HUES64 (cell line): Measurements from ENCODE around the gene RAPGEF2.
"Not testable (repeated sequence)": the region's sequence is repeated elsewhere in the genome, so short reads cannot be mapped to it uniquely, and the experiment has no call there.

Experiments
- H3K27ac ChIP-seq: 2 replicates; pipeline ENCODE4 v1.7.0; 2013; ENCODE audit warnings: low read depth, low read length, inconsistent platforms
- H3K27me3 ChIP-seq: 2 replicates; pipeline ENCODE4 v1.6.1; 2013; ENCODE audit warnings: mild to moderate bottlenecking, low read length; ENCODE audit not compliant: insufficient read depth
- H3K36me3 ChIP-seq: 2 replicates; pipeline ENCODE4 v1.6.1; 2013; ENCODE audit warnings: mild to moderate bottlenecking, low read length; ENCODE audit not compliant: insufficient read depth
- H3K4me1 ChIP-seq: 2 replicates; pipeline ENCODE4 v1.6.1; 2013; ENCODE audit warnings: mild to moderate bottlenecking, low read length, moderate library complexity; ENCODE audit not compliant: insufficient read depth
- H3K4me3 ChIP-seq: 2 replicates; pipeline ENCODE4 v1.5.1; 2013; ENCODE audit warnings: mild to moderate bottlenecking, low read length, moderate library complexity
- H3K9ac ChIP-seq: 2 replicates; pipeline ENCODE4 v1.6.1; 2013; ENCODE audit warnings: mild to moderate bottlenecking, low read depth, low read length
- H3K9me3 ChIP-seq: 2 replicates; pipeline ENCODE4 v1.6.1; 2013; ENCODE audit warnings: low read depth, low read length; ENCODE audit not compliant: insufficient read depth
- WGBS: fragments of 150-250, 120-280 bp; methylation state at CpG from one replicate; pipeline ENCODE4 v1.1.7; 2013; ENCODE audit warnings: missing lambda C conversion rate; 5-methylcytosine and 5-hydroxymethylcytosine counted together

Gene RAPGEF2

GRCh38 chr4:159370286-159370685 is 267.4 kb downstream of the RAPGEF2 start:
- Histone ChIP-seq H3K4me3 (no peak overlapping the region), H3K9me3 (no peaks in the 10 kb centered on the region), H3K27me3 (no peaks in the 10 kb centered on the region), H3K9ac (no peak overlapping the region), H3K4me1 (no peaks in the 10 kb centered on the region), H3K36me3 (no peaks in the 10 kb centered on the region), H3K27ac (no peak overlapping the region)
- 100% methylated on average over 1 of the region's 1 CpG for WGBS

- no peaks in the 10 kb centered on the region for H3K4me1 ChIP-seq
- no peaks in the 10 kb centered on the region for H3K36me3 ChIP-seq
- WGBS: 75% methylated on average over 3 of the region's 3 CpGs
- H3K27ac ChIP-seq: no peak overlapping the region
- no peak overlapping the region for H3K9ac ChIP-seq
- no peaks in the 10 kb centered on the region for H3K9me3 ChIP-seq
- no peak overlapping the region for H3K4me3 ChIP-seq
- no peaks in the 10 kb centered on the region; the same call in 1 of the 2 replicates for H3K27me3 ChIP-seq
Observed at GRCh38 chr4:159374749-159375530, 272.1 kb downstream of the RAPGEF2 start.

- no peak overlapping the region for H3K27ac ChIP-seq
- WGBS: 97% methylated on average over 4 of the region's 5 CpGs
Observed at GRCh38 chr4:159376289-159376688, 273.4 kb downstream of the RAPGEF2 start.

GRCh38 chr4:159378056-159378616 is 275.3 kb downstream of the RAPGEF2 start:
- H3K9me3 ChIP-seq: no peaks in the 10 kb centered on the region
- H3K4me3 ChIP-seq: no peak overlapping the region
- no peak overlapping the region for H3K27ac ChIP-seq
- H3K27me3 ChIP-seq: peaks cover 27% of the 10 kb centered on the region
- WGBS: 97% methylated on average over 28 of the region's 28 CpGs
- peaks cover 11% of the 10 kb centered on the region for H3K4me1 ChIP-seq
- no peaks in the 10 kb centered on the region for H3K36me3 ChIP-seq
- no peak overlapping the region for H3K9ac ChIP-seq

More at GRCh38 chr4:159376289-159376688, 273.4 kb downstream of the RAPGEF2 start:
- H3K4me1 ChIP-seq: no peaks in the 10 kb centered on the region
- no peaks in the 10 kb centered on the region for H3K36me3 ChIP-seq
- H3K4me3 ChIP-seq: no peak overlapping the region
- H3K27me3 ChIP-seq: peaks cover 13% of the 10 kb centered on the region
- no peak overlapping the region for H3K9ac ChIP-seq
- no peaks in the 10 kb centered on the region for H3K9me3 ChIP-seq

- H3K4me3 ChIP-seq, H3K9ac ChIP-seq, H3K9me3 ChIP-seq, H3K36me3 ChIP-seq, H3K27ac ChIP-seq: not testable (repeated sequence)
- Histone ChIP-seq H3K4me1 (peaks cover 15% of the 10 kb centered on the region), H3K27me3 (peaks cover 28% of the 10 kb centered on the region)
- 96% methylated on average over 10 of the region's 10 CpGs for WGBS
Observed at GRCh38 chr4:159379064-159379463, 276.2 kb downstream of the RAPGEF2 start.

GRCh38 chr4:159379836-159380235 is 277.0 kb downstream of the RAPGEF2 start:
- no peaks in the 10 kb centered on the region for H3K9me3 ChIP-seq
- no peak overlapping the region for H3K27ac ChIP-seq
- no peak overlapping the region for H3K4me3 ChIP-seq
- WGBS: 95% methylated on average over 2 of the region's 2 CpGs
- H3K4me1 ChIP-seq: peaks cover 20% of the 10 kb centered on the region
- H3K36me3 ChIP-seq: no peaks in the 10 kb centered on the region
- no peak overlapping the region for H3K9ac ChIP-seq
- H3K27me3 ChIP-seq: peaks cover 36% of the 10 kb centered on the region

- H3K9ac ChIP-seq: no peak overlapping the region
- peak overlapping the region; percentile 68; the same call in 1 of the 2 replicates for H3K27ac ChIP-seq
- H3K27me3 ChIP-seq: peaks cover 49% of the 10 kb centered on the region
Observed at GRCh38 chr4:159382856-159383561, 280.1 kb downstream of the RAPGEF2 start.

GRCh38 chr4:159383562-159383931 is 280.7 kb downstream of the RAPGEF2 start:
- Histone ChIP-seq H3K4me1 (peaks cover 20% of the 10 kb centered on the region), H3K27ac (peak overlapping the region; percentile 68; the same call in 1 of the 2 replicates), H3K27me3 (peaks cover 49% of the 10 kb centered on the region), H3K9me3 (no peaks in the 10 kb centered on the region; the same call in 1 of the 2 replicates), H3K36me3 (no peaks in the 10 kb centered on the region), H3K9ac (no peak overlapping the region), H3K4me3 (no peak overlapping the region)
- WGBS: 4% methylated on average over 3 of the region's 3 CpGs

More at GRCh38 chr4:159382856-159383561, 280.1 kb downstream of the RAPGEF2 start:
- Histone ChIP-seq H3K36me3 (no peaks in the 10 kb centered on the region), H3K4me1 (peaks cover 20% of the 10 kb centered on the region), H3K9me3 (no peaks in the 10 kb centered on the region; the same call in 1 of the 2 replicates), H3K4me3 (peak overlapping the region; percentile 15)
- WGBS: 8% methylated on average over 8 of the region's 8 CpGs

- Histone ChIP-seq H3K27ac (no peak overlapping the region; the same call in 1 of the 2 replicates), H3K4me3 (no peak overlapping the region), H3K4me1 (peaks cover 20% of the 10 kb centered on the region), H3K9me3 (no peaks in the 10 kb centered on the region; the same call in 1 of the 2 replicates), H3K27me3 (peaks cover 49% of the 10 kb centered on the region), H3K36me3 (no peaks in the 10 kb centered on the region), H3K9ac (no peak overlapping the region)
Observed at GRCh38 chr4:159384017-159384416, 281.1 kb downstream of the RAPGEF2 start.

GRCh38 chr4:159384632-159385031 is 281.8 kb downstream of the RAPGEF2 start:
- peaks cover 49% of the 10 kb centered on the region for H3K27me3 ChIP-seq
- no peak overlapping the region for H3K4me3 ChIP-seq
- no peak overlapping the region for H3K9ac ChIP-seq
- H3K27ac ChIP-seq: no peak overlapping the region
- H3K4me1 ChIP-seq: peaks cover 20% of the 10 kb centered on the region
- no peaks in the 10 kb centered on the region for H3K36me3 ChIP-seq
- H3K9me3 ChIP-seq: no peaks in the 10 kb centered on the region; the same call in 1 of the 2 replicates

- Histone ChIP-seq H3K4me1 (peaks cover 20% of the 10 kb centered on the region), H3K36me3 (no peaks in the 10 kb centered on the region), H3K27ac (no peak overlapping the region), H3K9ac (no peak overlapping the region), H3K27me3 (peaks cover 33% of the 10 kb centered on the region), H3K4me3 (no peak overlapping the region), H3K9me3 (no peaks in the 10 kb centered on the region; the same call in 1 of the 2 replicates)
- 93% methylated on average over 1 of the region's 1 CpG for WGBS
Observed at GRCh38 chr4:159386620-159387019, 283.7 kb downstream of the RAPGEF2 start.
